Lower leg skin (tissue), 4 donors: ENCODE measurements around the gene CD59. TPM values are rescaled to one million over a fixed set of nuclear protein-coding genes. Genes with fewer than 3 reads are reported as not detected.

Experiments used
- DNase-seq, 2 donors: peaks; one replicate each; pipeline ENCODE4 v3.0.0-alpha.2; 2019; ENCODE audit warnings: low spot score in 2 of 2
- H3K4me3 ChIP-seq: fragments of 200-600 bp; sonication (generic); 2 replicates; pipeline ENCODE4 v1.5.1; 2017; ENCODE audit warnings: mild to moderate bottlenecking, low read depth; ENCODE audit not compliant: poor library complexity, severe bottlenecking
- POLR2A ChIP-seq, 2 donors: fragments of 450-650 bp; IDR thresholded peaks; one replicate each; pipeline ENCODE4 v1.6.1; 2016 to 2017; ENCODE audit warnings: antibody characterized with exemption in 2 of 2, mild to moderate bottlenecking in 1 of 2, moderate library complexity in 1 of 2
- WGBS, 2 donors: methylation state at CpG; one replicate each; pipeline ENCODE4 v1.1.5; 2018; 5-methylcytosine and 5-hydroxymethylcytosine counted together
- intact Hi-C: fragments of 100-400 bp; cut with DNase I; formaldehyde crosslinking; loops from one replicate; pipeline ENCODE4 v1.15.0; 2023; ENCODE audit warnings: low total_unique reads
- total RNA-seq, 4 donors: library from RNA; depleted of rRNA; stranded (reverse); fragments of >200 nt; gene quantifications; one replicate each; pipeline ENCODE4 v1.1.0, GENCODE V29; 2016
- TF ChIP-seq, protein P1 (sequence below), 3 donors: fragments of 450-650 bp; IDR thresholded peaks; one replicate each; pipeline ENCODE4 v1.5.1; 2016; ENCODE audit warnings: antibody characterized with exemption in 3 of 3, mild to moderate bottlenecking in 3 of 3, moderate library complexity in 2 of 3

CD59 gene
- total RNA-seq, 4 donors from 2014 or later = 222 to 444 (median 324) TPM

DNA sequence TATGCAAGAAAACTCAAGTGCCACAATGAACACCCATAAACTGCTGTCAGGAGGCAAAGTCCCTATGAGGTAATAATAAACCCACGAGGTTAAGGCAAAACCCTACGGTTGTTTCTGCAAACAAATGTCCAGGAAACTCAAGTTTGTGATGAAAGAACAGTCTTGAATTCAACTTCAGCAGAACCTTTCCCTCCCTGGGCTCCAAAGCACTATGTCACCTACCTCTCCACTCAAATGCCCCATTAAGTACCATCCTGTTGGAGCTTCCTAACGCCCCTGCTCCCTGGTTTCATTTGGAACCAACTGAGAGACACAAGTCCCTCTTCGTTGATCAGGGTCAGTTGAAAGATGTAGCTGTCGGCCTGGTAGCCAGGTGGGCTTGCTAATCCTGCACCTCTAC, 33.0 kb downstream of the CD59 start:
- no peak for DNase-seq
- intact Hi-C loops = no loop called here
- 78% methylated on average over 5 of the region's 5 CpGs for WGBS, 2 donors
- H3K4me3 ChIP-seq = no peak overlapping the region
- TF ChIP-seq, protein P1, sequence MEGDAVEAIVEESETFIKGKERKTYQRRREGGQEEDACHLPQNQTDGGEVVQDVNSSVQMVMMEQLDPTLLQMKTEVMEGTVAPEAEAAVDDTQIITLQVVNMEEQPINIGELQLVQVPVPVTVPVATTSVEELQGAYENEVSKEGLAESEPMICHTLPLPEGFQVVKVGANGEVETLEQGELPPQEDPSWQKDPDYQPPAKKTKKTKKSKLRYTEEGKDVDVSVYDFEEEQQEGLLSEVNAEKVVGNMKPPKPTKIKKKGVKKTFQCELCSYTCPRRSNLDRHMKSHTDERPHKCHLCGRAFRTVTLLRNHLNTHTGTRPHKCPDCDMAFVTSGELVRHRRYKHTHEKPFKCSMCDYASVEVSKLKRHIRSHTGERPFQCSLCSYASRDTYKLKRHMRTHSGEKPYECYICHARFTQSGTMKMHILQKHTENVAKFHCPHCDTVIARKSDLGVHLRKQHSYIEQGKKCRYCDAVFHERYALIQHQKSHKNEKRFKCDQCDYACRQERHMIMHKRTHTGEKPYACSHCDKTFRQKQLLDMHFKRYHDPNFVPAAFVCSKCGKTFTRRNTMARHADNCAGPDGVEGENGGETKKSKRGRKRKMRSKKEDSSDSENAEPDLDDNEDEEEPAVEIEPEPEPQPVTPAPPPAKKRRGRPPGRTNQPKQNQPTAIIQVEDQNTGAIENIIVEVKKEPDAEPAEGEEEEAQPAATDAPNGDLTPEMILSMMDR (IDR thresholded peaks at IDR 0.05) = no peak
- no peak for TF ChIP-seq POLR2A (IDR thresholded peaks at IDR 0.05)

GRCh38 chr11:33701302-33702230, 34.7 kb downstream of the CD59 start:
- TF ChIP-seq, protein P1 (IDR thresholded peaks at IDR 0.05) = no peak
- no peak for TF ChIP-seq POLR2A (IDR thresholded peaks at IDR 0.05)
- intact Hi-C loops = no loop called here
- no peak overlapping the region for H3K4me3 ChIP-seq
- WGBS, 2 donors = 25 to 28% methylated on average over 7 of the region's 7 CpGs
- DNase-seq = no peak

GRCh38 chr11:33700502-33701271, 35.5 kb downstream of the CD59 start, which contains the start of gene C11orf91:
Gene C11orf91, minus strand, starts transcription at chr11:33700826. Its CDS starts 86 bp downstream, at chr11:33700740.
- intact Hi-C loops = no loop called here
- WGBS, 2 donors = 0% methylated on average over 36 to 49 of the region's 72 CpGs
- no peak for TF ChIP-seq POLR2A (IDR thresholded peaks at IDR 0.05)
- TF ChIP-seq, protein P1 (IDR thresholded peaks at IDR 0.05) = no peak
- peak; percentile 96 to 99 for DNase-seq
- H3K4me3 ChIP-seq = peak within 1 kb of the TSS; percentile 24

DNA sequence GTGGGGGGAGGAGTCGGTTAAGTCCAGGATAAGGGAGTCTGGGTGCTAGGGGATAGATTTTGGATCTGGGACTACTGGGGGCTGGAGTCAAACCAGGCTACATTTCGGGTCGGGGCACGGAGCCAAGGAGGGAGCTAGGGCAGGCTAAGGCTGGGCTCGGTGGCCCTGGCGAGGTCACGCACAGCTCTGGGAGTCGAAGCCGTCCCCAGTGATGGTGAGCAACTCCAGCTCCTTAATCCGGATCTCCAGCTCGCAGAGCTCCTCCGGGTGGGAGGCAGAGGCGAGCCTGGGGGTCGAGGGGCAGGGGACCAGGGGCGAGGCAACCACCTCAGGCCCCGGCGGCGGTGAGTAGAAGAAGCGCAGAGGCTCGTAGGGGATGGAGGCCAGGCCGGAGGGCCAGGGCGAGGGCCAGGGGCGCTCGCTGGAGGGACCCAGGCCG, 36.1 kb downstream of the CD59 start:
- intact Hi-C loops = no loop called here

GRCh38 chr11:33699515-33700062, 36.6 kb downstream of the CD59 start:
- WGBS, 2 donors = 67 to 78% methylated on average over 12 of the region's 12 CpGs
- TF ChIP-seq, protein P1 (IDR thresholded peaks at IDR 0.05) = peak in 1 of 3 donors; percentile 14
- no peak for TF ChIP-seq POLR2A (IDR thresholded peaks at IDR 0.05)
- no peak for DNase-seq
- H3K4me3 ChIP-seq = no peak overlapping the region
- intact Hi-C loops = no loop called here

More for the DNA sequence above, 36.1 kb downstream of the CD59 start:
- peak overlapping the region; percentile 4 for H3K4me3 ChIP-seq
- peak in 1 of 2 donors; percentile 93 for DNase-seq
- WGBS, 2 donors = 26 to 41% methylated on average over 14 to 25 of the region's 25 CpGs
- no peak for TF ChIP-seq POLR2A (IDR thresholded peaks at IDR 0.05)
- TF ChIP-seq, protein P1 (IDR thresholded peaks at IDR 0.05) = no peak
